ENCODE data around the gene ESPNL. TPM values are rescaled to one million over a fixed set of nuclear protein-coding genes. Genes with fewer than 3 reads are reported as not detected.
A peak's percentile ranks its signal among the peaks of the same experiment; 100 is the strongest.

The ESPNL gene
- total RNA-seq, 1 experiment from 2014 or later: 1.0 TPM

- H4K20me1 ChIP-seq (ENCODE audit: insufficient read depth, low read depth, low read length): no peaks in the 10 kb centered on the region
- H3K4me3 ChIP-seq (ENCODE audit: low read length): no peak overlapping the region
- H3K27ac ChIP-seq (ENCODE audit: low read length): no peak overlapping the region
Observed at GRCh38 chr2:238092486-238093035, 7.6 kb upstream of the ESPNL start.

DNA sequence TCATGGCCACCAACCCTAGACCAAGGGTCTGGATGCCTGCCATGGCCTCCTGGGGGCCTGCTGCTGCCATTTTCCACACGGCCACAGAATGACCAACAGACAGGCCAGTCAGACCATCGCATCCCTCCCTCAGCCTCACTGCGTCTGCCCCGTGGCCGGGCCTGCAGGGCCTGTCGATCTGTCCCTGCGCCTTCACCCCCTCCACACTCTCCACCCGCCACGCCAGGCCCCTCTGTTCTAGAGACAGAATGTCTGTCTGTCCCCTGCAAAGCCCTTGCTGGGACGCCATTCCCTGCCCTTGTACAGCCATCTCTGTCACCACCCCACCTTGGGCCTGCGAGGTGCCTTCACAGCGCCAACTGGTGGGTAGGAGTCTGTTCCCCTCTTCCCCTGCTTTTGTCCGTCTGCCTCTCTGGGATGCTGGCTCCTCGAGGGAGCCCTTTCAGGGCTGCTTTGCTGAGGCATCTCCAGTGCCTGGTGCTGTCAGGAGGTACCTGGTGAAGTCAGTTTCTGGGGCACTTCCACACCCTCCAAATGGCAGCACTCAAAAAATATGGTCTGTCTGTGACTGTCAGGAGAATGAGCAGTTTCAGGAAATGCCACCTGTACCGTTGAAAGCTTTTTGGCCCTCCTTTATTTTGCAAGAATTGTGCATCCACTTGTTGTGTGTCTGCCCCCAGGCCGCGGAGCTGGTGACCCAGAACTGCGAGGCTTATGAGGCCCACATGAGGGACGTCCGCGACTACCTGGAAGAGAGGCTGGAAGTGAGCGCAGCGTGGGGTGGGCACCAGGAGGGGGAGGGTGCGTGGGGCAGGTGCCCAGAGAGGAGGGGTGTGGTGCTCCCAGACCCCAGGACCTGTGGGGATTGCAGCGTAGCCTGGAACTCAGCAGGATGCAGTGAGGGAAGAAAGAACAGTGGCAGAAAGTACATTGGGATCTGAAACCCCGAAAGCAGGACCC, 6.7 kb upstream of the ESPNL start:
- no peaks in the 10 kb centered on the region for H3K27me3 ChIP-seq (ENCODE audit: low read length)
- H2AFZ ChIP-seq (ENCODE audit: low read length): no peak overlapping the region
- H3K36me3 ChIP-seq (ENCODE audit: insufficient read depth, low read length): no peaks in the 10 kb centered on the region; the same call in 1 of the 2 replicates
- H4K20me1 ChIP-seq (ENCODE audit: insufficient read depth, low read depth, low read length): no peaks in the 10 kb centered on the region
- no peak overlapping the region for H3K9ac ChIP-seq (ENCODE audit: low read length)
- no peaks in the 10 kb centered on the region for H3K79me2 ChIP-seq (ENCODE audit: low read length)
- H3K9me3 ChIP-seq (ENCODE audit: low read length): no peaks in the 10 kb centered on the region
- H3K9me2 ChIP-seq (replicated peaks; ENCODE audit: insufficient read depth, low read length): no peaks in the 10 kb centered on the region
- H3K4me2 ChIP-seq (ENCODE audit: low read depth, low read length, poor library complexity, severe bottlenecking): no peak overlapping the region
- H3K4me3 ChIP-seq (ENCODE audit: low read length): no peak overlapping the region
- no peak for DNase-seq
- no peaks in the 10 kb centered on the region; the same call in 1 of the 2 replicates for H3K4me1 ChIP-seq (ENCODE audit: low read length)
- H3K27ac ChIP-seq (ENCODE audit: low read length): no peak overlapping the region

More at GRCh38 chr2:238092486-238093035, 7.6 kb upstream of the ESPNL start:
- H3K27me3 ChIP-seq (ENCODE audit: low read length): no peaks in the 10 kb centered on the region
- no peak overlapping the region for H3K9ac ChIP-seq (ENCODE audit: low read length)
- no peaks in the 10 kb centered on the region for H3K9me2 ChIP-seq (replicated peaks; ENCODE audit: insufficient read depth, low read length)
- no peak for DNase-seq
- no peaks in the 10 kb centered on the region for H3K79me2 ChIP-seq (ENCODE audit: low read length)
- H3K4me1 ChIP-seq (ENCODE audit: low read length): no peaks in the 10 kb centered on the region
- H2AFZ ChIP-seq (ENCODE audit: low read length): no peak overlapping the region
- no peaks in the 10 kb centered on the region for H3K9me3 ChIP-seq (ENCODE audit: low read length)
- H3K4me2 ChIP-seq (ENCODE audit: low read depth, low read length, poor library complexity, severe bottlenecking): no peak overlapping the region
- H3K36me3 ChIP-seq (ENCODE audit: insufficient read depth, low read length): peaks cover 3% of the 10 kb centered on the region

GRCh38 chr2:238094438-238095022, 5.6 kb upstream of the ESPNL start:
- H3K4me3 ChIP-seq (ENCODE audit: low read length): no peak overlapping the region
- no peaks in the 10 kb centered on the region; the same call in 1 of the 2 replicates for H3K36me3 ChIP-seq (ENCODE audit: insufficient read depth, low read length)
- H4K20me1 ChIP-seq (ENCODE audit: insufficient read depth, low read depth, low read length): no peaks in the 10 kb centered on the region
- H3K4me2 ChIP-seq (ENCODE audit: low read depth, low read length, poor library complexity, severe bottlenecking): no peak overlapping the region
- H3K9ac ChIP-seq (ENCODE audit: low read length): no peak overlapping the region
- H2AFZ ChIP-seq (ENCODE audit: low read length): no peak overlapping the region
- H3K4me1 ChIP-seq (ENCODE audit: low read length): peaks cover 11% of the 10 kb centered on the region
- no peaks in the 10 kb centered on the region for H3K9me3 ChIP-seq (ENCODE audit: low read length)
- no peaks in the 10 kb centered on the region for H3K9me2 ChIP-seq (replicated peaks; ENCODE audit: insufficient read depth, low read length)
- DNase-seq: no peak
- H3K27ac ChIP-seq (ENCODE audit: low read length): no peak overlapping the region
- H3K79me2 ChIP-seq (ENCODE audit: low read length): no peaks in the 10 kb centered on the region
- no peaks in the 10 kb centered on the region for H3K27me3 ChIP-seq (ENCODE audit: low read length)

- H3K27ac ChIP-seq (ENCODE audit: low read length): no peak overlapping the region
- H3K9ac ChIP-seq (ENCODE audit: low read length): no peak overlapping the region
- peaks cover 12% of the 10 kb centered on the region for H3K4me1 ChIP-seq (ENCODE audit: low read length)
- H3K9me3 ChIP-seq (ENCODE audit: low read length): no peaks in the 10 kb centered on the region
- DNase-seq: no peak
- no peaks in the 10 kb centered on the region for H3K79me2 ChIP-seq (ENCODE audit: low read length)
- H2AFZ ChIP-seq (ENCODE audit: low read length): no peak overlapping the region
- H3K9me2 ChIP-seq (replicated peaks; ENCODE audit: insufficient read depth, low read length): no peaks in the 10 kb centered on the region
- no peaks in the 10 kb centered on the region for H4K20me1 ChIP-seq (ENCODE audit: insufficient read depth, low read depth, low read length)
- no peaks in the 10 kb centered on the region for H3K27me3 ChIP-seq (ENCODE audit: low read length)
- H3K4me2 ChIP-seq (ENCODE audit: low read depth, low read length, poor library complexity, severe bottlenecking): no peak overlapping the region
- no peak overlapping the region for H3K4me3 ChIP-seq (ENCODE audit: low read length)
- H3K36me3 ChIP-seq (ENCODE audit: insufficient read depth, low read length): no peaks in the 10 kb centered on the region; the same call in 1 of the 2 replicates
Observed at GRCh38 chr2:238095143-238095542, 5.0 kb upstream of the ESPNL start.

GRCh38 chr2:238096311-238097011, 3.7 kb upstream of the ESPNL start:
- Histone ChIP-seq H3K27me3 (ENCODE audit: low read length) (no peaks in the 10 kb centered on the region), H3K27ac (ENCODE audit: low read length) (no peak overlapping the region), H2AFZ (ENCODE audit: low read length) (no peak overlapping the region), H3K9ac (ENCODE audit: low read length) (no peak overlapping the region), H3K4me3 (ENCODE audit: low read length) (no peak overlapping the region), H4K20me1 (ENCODE audit: insufficient read depth, low read depth, low read length) (no peaks in the 10 kb centered on the region), H3K9me3 (ENCODE audit: low read length) (no peaks in the 10 kb centered on the region), H3K4me1 (ENCODE audit: low read length) (peaks cover 12% of the 10 kb centered on the region), H3K9me2 (replicated peaks; ENCODE audit: insufficient read depth, low read length) (no peaks in the 10 kb centered on the region), H3K4me2 (ENCODE audit: low read depth, low read length, poor library complexity, severe bottlenecking) (no peak overlapping the region), H3K36me3 (ENCODE audit: insufficient read depth, low read length) (no peaks in the 10 kb centered on the region; the same call in 1 of the 2 replicates), H3K79me2 (ENCODE audit: low read length) (no peaks in the 10 kb centered on the region)
- DNase-seq: no peak

DNA sequence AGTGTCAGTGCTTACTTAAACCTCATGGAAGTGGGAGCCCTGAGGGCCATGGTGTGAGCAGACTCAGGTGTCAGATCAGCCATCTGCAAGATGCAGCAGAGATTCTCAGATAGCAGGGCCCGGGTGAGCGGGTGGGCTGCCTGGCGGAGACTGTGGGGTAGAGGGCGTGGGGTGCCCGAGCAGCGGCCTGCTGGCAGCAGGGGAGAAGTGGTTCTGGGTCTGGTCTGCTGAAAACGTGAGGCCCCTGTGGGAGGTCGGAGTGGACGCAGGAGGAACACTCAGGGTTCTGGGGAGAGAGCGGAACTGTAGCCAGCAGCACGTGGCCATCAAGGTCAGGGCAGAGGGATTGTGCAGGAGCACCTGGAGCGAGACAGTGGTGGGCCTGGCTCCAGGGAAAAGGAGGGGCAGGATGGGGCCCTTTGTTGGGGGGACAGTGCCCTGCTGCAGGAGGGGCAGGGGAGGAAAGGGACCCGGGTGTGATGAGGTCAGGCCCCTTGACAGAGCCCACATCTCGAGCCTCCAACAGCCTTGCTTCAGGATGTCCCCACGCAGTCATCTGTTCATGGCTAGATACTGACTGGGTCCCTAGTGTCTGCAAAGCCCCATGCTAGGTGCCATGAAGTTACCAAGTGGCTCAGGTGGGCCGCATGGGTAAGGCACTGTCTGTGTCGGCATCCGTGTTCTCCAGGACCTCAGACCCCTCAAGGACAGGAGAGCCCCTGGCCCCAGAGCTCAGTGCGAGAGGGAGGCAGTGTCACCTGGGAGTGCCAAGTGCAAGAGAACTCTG, 2.7 kb upstream of the ESPNL start:
- H3K4me3 ChIP-seq (ENCODE audit: low read length): no peak overlapping the region
- H3K4me1 ChIP-seq (ENCODE audit: low read length): peaks cover 12% of the 10 kb centered on the region
- H3K9me3 ChIP-seq (ENCODE audit: low read length): no peaks in the 10 kb centered on the region
- H3K4me2 ChIP-seq (ENCODE audit: low read depth, low read length, poor library complexity, severe bottlenecking): no peak overlapping the region
- H3K27ac ChIP-seq (ENCODE audit: low read length): no peak overlapping the region
- H3K36me3 ChIP-seq (ENCODE audit: insufficient read depth, low read length): no peaks in the 10 kb centered on the region; the same call in 1 of the 2 replicates
- H3K27me3 ChIP-seq (ENCODE audit: low read length): no peaks in the 10 kb centered on the region
- H3K9ac ChIP-seq (ENCODE audit: low read length): no peak overlapping the region
- H4K20me1 ChIP-seq (ENCODE audit: insufficient read depth, low read depth, low read length): no peaks in the 10 kb centered on the region
- H2AFZ ChIP-seq (ENCODE audit: low read length): no peak overlapping the region
- H3K79me2 ChIP-seq (ENCODE audit: low read length): no peaks in the 10 kb centered on the region
- DNase-seq: no peak
- no peaks in the 10 kb centered on the region for H3K9me2 ChIP-seq (replicated peaks; ENCODE audit: insufficient read depth, low read length)

DNA sequence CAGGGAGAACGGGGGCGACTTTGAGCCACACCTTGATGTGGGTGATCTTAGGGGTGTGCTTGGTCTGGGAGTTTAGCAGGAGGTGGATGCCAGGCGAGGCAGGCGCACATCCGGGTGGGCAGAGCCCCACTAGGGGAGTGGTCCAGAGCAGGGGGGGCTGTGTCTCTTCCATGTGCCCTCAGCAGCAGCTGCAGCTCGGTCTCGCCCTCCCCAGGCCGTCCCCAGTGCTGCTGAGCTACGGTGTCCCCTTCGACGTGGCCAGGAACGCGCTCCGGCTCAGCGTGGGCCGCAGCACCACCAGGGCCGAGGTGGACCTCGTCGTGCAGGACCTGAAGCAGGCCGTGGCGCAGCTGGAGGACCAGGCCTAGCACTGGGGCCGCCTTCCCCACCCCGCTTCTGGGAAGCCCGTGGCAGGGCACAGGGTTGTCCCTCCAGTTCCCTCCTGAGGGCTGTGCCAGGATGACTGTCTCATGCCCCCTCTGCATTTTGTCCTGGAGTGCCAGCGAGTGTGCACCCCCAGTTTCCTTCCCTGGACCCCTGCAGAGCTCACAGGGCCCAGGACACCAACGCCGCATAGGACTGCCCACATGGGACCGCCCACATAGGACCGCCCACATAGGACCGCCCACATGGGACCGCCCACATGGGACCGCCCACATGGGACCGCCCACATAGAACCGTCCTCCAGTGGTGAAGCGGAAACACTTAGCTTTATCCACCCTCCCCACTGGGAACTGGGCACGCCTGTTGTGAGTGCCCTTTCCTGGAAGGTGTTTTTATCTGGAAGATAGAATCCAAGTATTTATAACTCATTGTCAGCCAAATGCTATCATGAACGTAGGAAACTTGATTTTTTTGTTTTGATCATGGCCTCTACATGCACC, 1.9 kb upstream of the ESPNL start:
- no peak overlapping the region for H3K27ac ChIP-seq (ENCODE audit: low read length)
- H3K36me3 ChIP-seq (ENCODE audit: insufficient read depth, low read length): no peaks in the 10 kb centered on the region; the same call in 1 of the 2 replicates
- H3K79me2 ChIP-seq (ENCODE audit: low read length): no peaks in the 10 kb centered on the region
- peaks cover 12% of the 10 kb centered on the region for H3K4me1 ChIP-seq (ENCODE audit: low read length)
- H3K9ac ChIP-seq (ENCODE audit: low read length): no peak overlapping the region
- H4K20me1 ChIP-seq (ENCODE audit: insufficient read depth, low read depth, low read length): no peaks in the 10 kb centered on the region
- no peaks in the 10 kb centered on the region for H3K27me3 ChIP-seq (ENCODE audit: low read length)
- H3K4me3 ChIP-seq (ENCODE audit: low read length): no peak overlapping the region
- H3K9me3 ChIP-seq (ENCODE audit: low read length): no peaks in the 10 kb centered on the region
- peak overlapping the region; percentile 29 for H3K4me2 ChIP-seq (ENCODE audit: low read depth, low read length, poor library complexity, severe bottlenecking)
- H2AFZ ChIP-seq (ENCODE audit: low read length): no peak overlapping the region
- no peaks in the 10 kb centered on the region for H3K9me2 ChIP-seq (replicated peaks; ENCODE audit: insufficient read depth, low read length)
- DNase-seq: peak; percentile 92
